SU-DHL-6 (cell line): Measurements from ENCODE around the gene RABL3.

Experiments used
- EZH2phosphoT487 ChIP-seq: fragments of 200-600 bp; sonication (generic), shearing (Covaris generic); conservative IDR thresholded peaks from 2 replicates; pipeline ENCODE4 v1.6.1; 2018; ENCODE audit warnings: mild to moderate bottlenecking, antibody characterized with exemption, low read length, moderate library complexity, mixed read lengths
- TF ChIP-seq, protein P1 (sequence below): fragments of 200-600 bp; sonication (generic); IDR thresholded peaks from one replicate; pipeline ENCODE4 v1.5.1; 2017; ENCODE audit warnings: antibody characterized with exemption, mild to moderate bottlenecking, low read length, moderate library complexity; ENCODE audit not compliant: insufficient read depth, poor library complexity, severe bottlenecking

DNA sequence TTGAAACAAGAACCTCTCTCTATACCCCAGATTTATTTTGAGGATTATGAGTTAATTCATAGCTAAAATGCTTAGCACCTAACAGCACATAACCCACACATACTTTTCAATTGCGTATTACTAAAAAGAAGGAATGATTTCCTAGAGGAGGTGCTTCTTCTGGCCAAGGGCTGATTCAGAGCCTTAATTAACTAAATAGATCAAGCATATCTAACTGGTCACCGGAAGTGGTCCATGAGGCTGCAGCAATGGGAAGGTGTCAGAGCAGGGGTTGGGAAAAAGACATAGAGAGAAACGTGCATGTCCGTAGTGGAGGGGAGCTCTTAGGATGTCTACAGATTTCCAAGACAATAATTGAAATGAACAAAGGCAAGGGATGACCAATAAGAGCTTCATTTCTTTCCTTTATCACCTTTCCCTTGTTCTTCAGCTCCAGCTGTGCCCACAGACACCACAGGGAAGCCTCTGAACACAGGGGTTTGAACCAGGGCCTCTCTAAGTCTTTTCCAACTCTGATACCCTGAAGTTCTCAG, 60.7 kb downstream of the RABL3 start:
- TF ChIP-seq, protein P1, sequence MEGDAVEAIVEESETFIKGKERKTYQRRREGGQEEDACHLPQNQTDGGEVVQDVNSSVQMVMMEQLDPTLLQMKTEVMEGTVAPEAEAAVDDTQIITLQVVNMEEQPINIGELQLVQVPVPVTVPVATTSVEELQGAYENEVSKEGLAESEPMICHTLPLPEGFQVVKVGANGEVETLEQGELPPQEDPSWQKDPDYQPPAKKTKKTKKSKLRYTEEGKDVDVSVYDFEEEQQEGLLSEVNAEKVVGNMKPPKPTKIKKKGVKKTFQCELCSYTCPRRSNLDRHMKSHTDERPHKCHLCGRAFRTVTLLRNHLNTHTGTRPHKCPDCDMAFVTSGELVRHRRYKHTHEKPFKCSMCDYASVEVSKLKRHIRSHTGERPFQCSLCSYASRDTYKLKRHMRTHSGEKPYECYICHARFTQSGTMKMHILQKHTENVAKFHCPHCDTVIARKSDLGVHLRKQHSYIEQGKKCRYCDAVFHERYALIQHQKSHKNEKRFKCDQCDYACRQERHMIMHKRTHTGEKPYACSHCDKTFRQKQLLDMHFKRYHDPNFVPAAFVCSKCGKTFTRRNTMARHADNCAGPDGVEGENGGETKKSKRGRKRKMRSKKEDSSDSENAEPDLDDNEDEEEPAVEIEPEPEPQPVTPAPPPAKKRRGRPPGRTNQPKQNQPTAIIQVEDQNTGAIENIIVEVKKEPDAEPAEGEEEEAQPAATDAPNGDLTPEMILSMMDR, result no peak
- TF ChIP-seq EZH2phosphoT487, result no peak
